Esophagus squamous epithelium (tissue), 4 donors: ENCODE results near the gene MX1.

Experiments used
- POLR2A ChIP-seq, 4 donors: fragments of 450-650 bp; IDR thresholded peaks; one replicate each; pipeline ENCODE4 v1.6.1; 2017; ENCODE audit warnings: antibody characterized with exemption in 4 of 4, mild to moderate bottlenecking in 4 of 4, moderate library complexity in 3 of 4
- TF ChIP-seq, protein P1 (sequence below), 6 experiments: fragments of 450-650 bp in 4 of 6; fragments of 200-600 bp in 2 of 6; sonication (generic) in 2 of 6; IDR thresholded peaks; one replicate each; pipeline ENCODE4 v1.5.1; 2016 to 2019; ENCODE audit warnings: antibody characterized with exemption in 6 of 6, mild to moderate bottlenecking in 4 of 6, moderate library complexity in 4 of 6

DNA sequence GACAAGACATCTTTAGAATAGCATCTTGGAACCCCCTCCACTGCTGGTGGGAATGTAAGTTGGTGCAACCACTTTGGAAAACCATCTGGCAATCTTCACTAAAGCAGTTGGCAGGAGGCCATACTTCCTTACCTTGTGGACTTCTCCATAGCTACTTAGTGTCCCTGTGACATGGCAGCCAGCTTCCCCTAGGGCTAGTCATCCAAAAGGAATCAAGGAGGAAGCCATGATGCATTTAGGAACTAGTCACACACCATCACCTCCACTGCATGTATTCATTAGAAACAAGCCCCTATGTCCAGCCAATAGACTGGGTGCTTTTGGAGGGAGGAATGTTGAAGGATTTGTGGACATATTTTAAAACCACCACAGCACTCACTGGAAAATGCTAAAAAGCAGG, 44.3 kb upstream of the MX1 start:
- TF ChIP-seq, protein P1, sequence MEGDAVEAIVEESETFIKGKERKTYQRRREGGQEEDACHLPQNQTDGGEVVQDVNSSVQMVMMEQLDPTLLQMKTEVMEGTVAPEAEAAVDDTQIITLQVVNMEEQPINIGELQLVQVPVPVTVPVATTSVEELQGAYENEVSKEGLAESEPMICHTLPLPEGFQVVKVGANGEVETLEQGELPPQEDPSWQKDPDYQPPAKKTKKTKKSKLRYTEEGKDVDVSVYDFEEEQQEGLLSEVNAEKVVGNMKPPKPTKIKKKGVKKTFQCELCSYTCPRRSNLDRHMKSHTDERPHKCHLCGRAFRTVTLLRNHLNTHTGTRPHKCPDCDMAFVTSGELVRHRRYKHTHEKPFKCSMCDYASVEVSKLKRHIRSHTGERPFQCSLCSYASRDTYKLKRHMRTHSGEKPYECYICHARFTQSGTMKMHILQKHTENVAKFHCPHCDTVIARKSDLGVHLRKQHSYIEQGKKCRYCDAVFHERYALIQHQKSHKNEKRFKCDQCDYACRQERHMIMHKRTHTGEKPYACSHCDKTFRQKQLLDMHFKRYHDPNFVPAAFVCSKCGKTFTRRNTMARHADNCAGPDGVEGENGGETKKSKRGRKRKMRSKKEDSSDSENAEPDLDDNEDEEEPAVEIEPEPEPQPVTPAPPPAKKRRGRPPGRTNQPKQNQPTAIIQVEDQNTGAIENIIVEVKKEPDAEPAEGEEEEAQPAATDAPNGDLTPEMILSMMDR (IDR thresholded peaks at IDR 0.05): no peak
- TF ChIP-seq POLR2A (IDR thresholded peaks at IDR 0.05): no peak
